Stimulated activated CD8-positive, alpha-beta memory T cell treated with anti-CD3 and anti-CD28 coated beads, Interleukin-12 subunit alpha, Interleukin-12 subunit beta, amount 100 ng/mL, for 24 hours (primary cell): Measurements from ENCODE around the gene ARL10.
A peak's percentile ranks its signal among the peaks of the same experiment; 100 is the strongest.

Experiments
- DNase-seq: peaks from one replicate; pipeline ENCODE4 v3.0.0-alpha.2; 2020; ENCODE audit errors: extremely low read depth

ARL10 gene

DNA sequence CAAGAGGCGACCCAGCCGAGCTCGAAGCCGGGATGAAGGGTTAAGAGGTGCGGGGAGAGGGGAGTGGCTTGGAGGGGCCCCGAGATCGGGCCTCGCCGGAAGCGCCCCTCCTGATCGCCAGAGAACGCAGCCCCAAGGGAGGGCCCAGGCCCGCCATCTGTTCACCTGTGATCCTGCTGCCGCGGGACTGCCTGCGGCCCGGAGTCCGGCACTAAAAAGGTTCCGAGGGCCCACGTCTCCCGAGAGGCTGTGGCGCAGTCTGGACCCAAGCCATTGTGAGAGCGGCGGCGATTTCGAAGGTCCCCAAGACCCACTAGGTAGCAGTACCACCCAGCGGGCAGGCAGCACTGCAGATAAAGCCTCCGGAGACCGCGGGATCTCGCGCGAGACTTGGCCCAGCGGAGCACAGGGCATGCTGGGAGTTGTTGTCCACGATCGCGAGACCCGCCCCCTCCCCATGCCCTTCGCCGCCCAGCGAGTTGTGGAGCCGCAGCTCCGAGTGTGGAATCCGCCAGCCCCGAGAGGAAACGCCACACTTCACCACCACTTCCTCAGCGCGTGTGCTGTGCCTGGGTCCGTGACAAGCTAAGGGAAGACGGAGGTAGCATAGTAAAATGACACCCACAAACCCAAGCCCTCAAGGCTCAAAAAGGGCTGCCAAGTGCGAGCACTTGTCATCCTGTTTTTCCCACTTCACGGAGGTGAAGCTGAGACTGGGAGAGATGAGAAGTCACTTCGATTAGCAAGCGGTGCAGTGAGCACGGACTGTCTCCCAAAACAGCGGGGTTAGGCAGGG is 3.7 kb upstream of the ARL10 start, which contains the start of gene KIAA1191:
KIAA1191 (minus strand) TSS at position 328 of the 796 bp plus-strand sequence. CDS start 2,256 bp downstream, outside the sequence.
- peak; percentile 83 for DNase-seq

DNA sequence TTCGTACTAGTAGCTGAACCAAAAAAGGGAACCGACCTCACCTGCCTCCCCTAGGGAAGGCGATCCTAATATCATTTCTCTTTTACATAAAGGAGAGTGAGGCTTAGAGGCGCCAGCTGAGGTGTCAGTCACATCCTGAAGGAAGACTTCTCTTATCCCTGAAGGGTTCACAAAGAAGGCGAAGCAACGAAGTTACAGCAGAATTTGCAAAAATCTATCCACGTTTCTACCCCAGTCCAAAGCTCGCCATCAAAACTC is 3.1 kb upstream of the ARL10 start:
- no peak for DNase-seq

DNA sequence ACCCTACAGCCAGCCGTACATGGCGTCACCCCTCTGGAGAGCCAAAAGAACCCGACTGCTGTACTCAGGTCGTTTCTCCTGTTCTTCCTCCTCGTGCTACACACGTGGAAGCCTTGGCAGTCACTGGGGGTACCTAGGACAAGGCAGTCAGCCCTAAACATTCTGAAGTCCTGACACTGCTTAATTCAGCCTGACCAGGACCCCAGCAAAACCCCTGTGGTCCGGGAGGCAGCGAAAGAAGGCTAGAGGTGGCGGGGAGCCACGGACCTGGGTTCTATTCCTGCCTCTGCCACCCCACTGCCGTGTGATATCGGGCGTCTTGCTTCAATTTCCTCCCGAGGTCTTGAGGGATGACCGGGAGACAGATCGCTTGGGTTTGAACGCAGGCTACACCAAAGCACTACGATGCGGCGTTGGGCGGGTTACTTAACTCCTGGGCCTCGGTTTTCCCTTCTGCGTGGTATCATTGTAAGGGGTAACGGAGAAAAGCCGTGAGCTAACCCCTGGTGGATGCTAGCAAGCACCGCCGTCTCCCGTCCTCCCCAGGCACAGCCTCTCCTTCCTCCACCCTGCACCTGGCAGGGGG is 429 bp upstream of the ARL10 start:
- no peak for DNase-seq

DNA sequence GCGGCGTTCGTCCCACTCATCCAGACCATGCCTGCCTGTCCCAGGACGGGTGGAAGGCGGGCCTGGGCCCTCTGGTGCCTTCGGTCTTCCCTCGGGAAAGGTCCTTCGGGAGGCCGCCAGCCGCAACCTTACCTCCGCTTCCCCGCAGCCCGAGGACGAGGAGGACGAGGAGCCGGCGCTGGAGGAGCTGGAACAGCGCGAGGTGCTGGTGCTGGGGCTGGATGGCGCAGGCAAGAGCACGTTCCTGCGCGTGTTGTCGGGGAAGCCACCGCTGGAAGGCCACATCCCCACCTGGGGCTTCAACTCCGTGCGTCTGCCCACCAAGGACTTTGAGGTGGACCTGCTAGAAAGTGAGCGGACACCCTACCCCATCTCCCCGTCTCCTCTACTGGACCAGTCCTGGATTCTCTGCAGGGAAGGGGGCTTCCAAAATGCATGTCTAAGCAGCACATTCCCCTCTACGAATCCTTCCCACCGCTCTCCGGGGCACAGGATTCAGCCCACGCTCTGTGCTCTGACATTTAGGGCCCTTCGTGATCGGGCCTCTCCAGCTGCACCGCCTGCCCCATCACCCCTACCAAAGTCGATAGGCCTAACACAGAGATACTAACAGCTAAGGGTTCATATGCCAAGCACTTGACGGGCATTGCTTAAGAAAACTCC is 1.1 kb downstream of the ARL10 start:
- no peak for DNase-seq

DNA sequence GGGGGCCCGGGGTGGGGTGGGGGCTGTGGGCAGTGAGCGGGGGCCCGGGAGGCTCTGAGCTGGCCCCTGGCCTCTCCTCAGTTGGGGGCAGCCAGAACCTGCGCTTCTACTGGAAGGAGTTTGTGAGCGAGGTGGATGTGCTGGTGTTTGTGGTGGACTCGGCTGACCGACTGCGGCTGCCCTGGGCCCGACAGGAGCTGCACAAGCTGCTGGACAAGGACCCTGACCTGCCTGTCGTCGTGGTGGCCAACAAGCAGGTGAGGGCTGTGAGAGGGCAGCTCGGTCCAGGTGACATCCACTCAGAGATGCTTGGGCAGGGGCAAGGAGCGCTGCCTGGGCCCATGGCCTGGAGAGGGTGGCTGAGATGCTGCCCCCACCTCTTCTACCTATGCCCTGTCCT is 3.4 kb downstream of the ARL10 start:
- no peak for DNase-seq

DNA sequence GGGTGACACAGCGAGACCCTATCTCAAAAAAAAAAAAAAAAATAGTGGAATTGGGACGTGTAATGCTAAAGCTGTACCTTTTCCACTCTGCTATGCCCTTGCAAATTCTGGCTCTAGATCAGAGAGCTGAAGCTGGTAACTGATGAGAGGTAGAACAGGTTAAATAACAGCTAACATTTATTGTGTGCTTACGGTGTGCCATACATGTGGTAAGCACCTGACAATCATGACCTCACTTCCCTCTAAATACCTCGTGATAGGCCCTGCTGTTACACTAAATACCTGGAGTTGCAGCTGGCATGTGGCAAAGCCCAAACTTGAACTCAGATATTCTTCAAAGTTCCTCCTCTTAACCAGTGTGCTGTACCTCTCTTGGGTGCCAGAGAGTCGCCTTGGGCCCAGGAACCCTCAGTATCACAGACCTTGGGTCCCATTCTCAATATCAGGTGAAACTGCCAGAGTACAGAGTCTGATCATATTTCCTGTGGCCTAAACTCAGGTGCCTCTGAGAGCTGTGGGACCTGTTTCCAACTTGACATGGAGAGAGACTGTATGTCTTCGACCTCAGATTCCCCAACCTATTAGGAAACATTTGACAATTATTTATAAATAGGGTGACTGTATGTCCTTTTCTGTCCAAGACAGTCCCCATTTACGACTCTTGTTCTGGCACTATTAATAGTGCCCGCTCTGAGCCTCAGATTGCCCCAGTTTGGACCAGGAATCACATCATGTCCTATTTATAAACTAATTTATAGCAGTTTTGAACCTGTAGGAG is 4.8 kb downstream of the ARL10 start:
- DNase-seq, result no peak

DNA sequence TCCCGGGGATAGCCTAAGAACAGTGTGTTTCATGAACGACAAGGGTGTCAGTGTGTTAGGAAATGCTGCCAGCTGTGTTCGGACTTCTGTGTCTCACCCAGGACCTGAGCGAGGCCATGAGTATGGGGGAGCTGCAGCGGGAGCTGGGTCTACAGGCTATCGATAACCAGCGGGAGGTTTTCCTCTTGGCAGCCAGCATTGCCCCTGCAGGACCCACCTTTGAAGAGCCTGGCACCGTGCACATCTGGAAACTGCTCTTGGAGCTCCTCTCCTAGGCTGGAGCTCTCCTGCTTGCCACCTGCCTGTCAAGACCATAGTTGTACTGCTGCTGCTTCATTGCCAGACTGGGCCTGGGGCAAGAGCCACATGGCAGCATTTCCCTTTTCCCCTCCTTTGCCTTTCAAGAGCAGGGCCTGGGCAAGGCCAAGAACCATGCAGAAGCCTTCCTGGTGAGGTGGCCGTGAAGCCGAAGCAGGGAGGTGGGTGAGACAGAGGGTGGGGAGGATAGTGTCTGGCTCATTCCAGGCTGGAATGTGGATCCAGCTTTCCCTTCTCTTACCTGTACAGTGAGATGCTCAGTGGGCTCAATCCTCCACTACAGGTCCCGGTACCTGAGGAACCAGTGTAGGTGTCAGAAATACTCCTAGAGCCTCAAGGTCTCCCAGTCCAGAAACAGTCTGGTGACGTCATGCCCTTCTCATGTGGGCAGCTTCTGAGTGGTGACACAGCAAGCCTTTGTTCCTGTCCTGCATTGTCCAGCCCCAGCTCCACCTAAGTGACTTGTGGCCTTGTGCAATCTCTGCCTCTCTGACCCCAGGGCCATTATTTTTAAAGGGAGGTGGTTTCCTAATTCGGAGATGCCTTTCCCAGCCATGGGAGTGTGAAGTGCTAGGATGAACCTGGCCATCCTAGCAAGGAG is 6.6 kb downstream of the ARL10 start:
- DNase-seq, result no peak

DNA sequence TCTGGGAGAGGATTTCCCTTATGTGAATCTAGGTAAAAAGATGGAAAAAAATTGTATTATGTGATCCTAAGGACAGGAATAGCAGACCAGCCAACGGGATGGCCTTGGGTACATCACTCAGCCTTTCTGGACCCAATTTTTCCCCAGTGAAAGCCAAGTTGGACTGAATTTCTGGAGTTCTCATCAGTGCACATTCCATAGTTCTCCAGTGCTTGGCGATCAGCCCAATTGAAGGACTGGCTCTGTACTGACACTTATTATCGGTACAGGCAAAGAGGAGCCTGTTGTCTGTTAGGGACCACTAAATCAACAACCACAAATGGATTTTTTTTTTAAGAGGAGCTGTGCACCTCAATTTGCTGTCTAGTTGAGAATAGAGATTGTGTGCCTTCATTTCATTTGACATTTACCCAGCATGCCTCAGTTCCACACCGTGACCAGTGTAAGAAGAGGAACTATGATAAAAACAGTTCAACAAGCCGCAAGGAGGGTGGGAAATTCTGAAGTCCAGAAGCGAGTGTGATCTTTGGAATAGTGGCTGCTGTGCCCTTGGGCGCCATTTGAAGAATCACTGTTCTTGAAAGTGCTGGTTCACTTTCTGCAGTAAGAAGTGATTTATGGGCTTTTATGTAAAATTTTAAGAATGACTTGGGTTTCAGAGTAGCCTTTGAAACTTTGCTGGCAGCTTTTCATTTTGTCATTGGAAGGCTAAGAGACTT is 8.0 kb downstream of the ARL10 start:
- no peak for DNase-seq

DNA sequence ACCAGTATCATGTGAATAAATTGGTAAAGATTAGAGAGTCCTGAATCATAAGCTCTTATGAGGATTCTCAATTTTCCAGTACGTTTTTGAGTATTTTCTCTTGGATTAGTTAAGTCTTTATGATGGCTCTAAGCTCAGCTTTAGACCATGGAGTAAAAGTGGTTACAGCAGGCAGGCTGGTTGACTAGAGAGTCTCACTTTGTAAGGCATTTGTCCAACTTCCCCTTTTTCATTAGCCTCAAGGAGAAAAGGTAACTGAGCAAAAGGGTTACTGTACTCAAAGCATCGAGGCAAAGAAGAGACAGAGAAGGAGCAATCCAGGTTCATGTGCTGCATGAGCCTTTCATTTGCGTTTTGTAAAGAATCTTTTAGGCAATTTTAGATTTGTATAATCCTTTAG is 14.6 kb downstream of the ARL10 start:
- DNase-seq, result no peak

DNA sequence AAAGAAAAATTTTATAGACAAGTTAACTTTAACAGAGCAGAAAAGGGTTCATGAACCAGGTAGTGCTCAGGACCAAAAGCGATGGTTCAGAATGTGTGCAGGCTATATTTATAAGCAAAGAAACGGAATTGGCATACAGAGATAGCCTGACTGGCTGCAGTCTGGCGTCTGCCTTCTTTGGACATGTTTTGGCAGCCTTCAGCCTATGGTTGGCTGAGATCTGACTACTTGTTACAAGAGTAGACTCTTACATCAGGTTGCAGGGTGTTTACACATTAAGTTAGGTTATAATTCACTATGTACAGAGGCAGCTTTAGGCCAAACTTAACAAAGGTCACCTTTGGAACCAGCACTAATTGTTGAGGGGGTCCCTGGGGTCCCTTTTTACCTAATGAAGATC is 16.1 kb downstream of the ARL10 start:
- DNase-seq, result no peak

DNA sequence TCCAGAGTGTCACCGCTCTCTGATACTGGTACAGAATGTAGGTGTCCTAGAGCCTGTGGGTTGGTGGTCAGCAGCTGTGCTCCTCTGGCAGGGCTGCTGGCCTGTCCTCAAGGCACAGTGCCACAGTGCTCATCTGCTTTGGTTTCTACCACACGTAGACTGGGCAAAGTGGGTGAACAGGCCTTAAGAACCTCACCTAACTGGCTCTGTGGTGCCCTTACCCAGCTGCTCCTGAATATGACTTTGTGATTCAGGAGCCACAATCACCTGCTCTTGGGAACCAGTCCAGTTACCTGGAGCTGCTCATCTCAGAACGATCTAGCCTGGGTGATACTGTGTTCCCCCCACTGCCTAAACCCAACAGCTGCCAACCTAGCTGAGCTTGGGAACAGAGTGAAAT is 16.7 kb downstream of the ARL10 start:
- no peak for DNase-seq

DNA sequence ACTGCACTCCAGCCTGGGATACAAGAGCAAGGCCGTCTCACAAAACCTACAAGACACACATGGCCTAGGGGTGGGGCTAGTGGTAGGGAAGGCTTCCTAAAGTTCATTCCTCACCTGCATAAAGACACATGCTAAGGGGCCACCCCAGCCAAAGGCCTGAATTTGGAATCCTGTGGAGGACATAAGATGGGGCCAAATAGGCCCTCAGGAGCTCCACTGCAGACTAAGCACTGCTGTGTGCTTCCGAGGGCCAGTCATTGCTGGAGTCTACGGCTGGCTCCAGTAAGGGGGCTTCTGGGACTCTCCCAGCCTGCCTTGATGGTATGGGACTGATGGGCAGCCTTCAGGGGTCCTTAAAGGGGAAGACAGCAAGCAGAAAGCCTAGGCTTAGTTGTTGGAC is 17.4 kb downstream of the ARL10 start:
- DNase-seq, result no peak

DNA sequence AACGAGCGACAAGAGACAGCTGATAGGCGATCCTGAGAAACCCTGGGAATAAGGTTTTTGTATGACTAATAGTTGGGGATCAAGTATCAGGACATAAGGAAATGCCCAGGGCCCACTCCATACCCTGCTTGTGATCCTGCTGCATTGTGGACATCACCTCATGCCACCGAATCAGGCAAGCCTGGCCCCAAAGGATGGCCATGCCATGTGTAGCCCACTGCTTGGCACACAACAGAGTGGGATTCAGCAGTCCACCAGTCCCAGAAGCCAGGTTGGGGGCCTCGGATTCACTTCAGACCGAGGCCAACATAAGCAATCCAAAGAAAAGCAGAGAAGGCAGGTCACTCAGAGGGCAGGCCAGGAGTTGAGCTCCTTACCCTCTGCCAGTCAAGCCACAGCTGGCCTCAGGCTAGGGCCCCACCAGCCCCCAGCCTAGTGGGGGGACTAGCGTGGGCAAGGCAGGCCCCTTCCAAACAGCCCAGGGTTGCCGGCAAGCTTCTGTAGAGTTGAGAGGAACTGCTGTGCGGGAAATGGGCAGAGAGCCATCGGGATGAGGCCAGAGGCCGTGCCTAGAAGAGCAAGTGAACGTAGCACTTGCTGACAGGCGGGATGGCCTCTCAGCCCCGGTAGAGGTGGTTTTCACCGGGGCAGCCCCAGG is 18.1 kb downstream of the ARL10 start:
- DNase-seq, result no peak

DNA sequence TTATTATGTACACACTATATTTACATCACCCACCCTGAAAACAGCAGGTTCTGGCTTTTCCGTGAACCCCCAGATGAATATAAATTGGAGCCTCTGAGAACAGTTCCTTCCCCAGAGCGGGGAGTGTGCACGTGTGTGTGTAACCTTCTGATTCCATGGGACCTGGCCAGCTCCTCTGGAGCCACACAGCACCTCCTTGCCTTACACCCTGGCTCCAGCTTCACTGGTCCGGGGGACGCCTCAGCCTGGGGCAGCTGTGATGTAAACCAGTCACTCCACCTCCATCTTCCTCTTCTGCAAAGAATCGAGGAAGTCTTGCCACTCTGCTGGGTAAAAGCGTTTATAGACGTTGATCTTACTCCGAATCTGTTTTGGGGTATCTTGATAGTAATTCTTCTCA is 18.7 kb downstream of the ARL10 start:
- DNase-seq, result no peak

DNA sequence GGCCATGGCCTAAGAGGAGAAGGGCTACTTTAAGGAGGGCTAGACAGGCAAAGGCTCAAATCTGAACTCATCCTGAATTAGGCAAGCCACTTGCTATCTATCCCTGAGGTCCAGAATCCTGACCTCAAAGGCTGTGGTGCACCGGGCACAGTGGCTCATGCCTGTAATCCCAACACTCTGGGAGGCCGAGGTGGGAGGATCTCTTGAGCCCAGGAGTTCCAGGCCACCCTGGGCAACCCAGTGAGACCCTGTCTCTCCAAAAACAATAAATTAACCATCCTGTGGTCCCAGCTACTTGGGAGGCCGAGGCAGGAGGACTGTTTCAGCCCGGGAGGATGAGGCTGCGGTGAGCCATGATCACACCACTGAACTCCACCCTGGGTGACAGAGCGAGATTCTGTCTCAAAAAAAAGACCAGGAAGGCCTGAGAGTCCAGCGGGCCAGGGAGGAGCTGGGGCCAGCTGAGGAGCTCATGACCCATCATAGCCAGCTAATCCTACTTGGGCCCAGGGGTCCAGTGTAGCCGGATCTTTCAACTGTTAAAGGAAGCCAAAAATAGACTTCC is 19.2 kb downstream of the ARL10 start:
- no peak for DNase-seq

DNA sequence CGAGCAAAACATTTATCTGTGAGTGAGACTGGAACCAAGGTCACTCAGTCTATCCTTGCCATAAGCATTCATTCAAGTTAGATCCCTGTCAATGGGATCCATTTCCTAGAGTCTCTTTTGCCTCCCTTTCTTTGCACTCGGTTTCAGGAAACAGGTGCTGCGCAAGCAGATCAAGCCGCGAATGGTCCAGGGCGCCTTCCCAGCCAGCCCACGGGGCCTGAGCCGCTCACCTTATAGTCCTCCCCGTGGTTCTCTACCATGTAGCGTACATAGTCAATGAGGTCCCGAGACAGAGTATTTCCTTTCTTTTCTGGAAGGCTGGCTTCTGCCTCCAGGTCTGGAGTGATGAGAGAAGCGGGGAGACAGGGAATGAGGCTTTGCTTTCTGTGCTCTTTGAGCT is 19.7 kb downstream of the ARL10 start:
- no peak for DNase-seq

DNA sequence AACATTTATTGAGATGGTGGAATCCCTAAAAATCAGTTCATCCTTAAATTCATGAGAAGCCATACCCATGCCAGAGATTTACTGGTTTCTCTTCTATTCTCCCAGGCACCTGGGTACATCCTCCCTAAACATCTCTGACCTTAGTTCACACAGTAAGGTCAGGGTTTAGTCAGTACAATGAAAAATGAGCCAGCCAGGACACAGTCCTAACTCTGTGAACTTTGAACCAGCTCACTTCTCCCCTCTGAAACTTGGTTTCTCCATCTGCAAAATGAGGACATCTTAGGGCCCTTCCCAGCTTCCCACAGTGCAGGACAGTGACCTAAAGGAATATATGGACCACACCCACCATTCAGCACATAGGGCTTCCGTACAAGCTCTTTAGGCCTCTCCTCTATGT is 21.2 kb downstream of the ARL10 start:
- DNase-seq, result no peak

DNA sequence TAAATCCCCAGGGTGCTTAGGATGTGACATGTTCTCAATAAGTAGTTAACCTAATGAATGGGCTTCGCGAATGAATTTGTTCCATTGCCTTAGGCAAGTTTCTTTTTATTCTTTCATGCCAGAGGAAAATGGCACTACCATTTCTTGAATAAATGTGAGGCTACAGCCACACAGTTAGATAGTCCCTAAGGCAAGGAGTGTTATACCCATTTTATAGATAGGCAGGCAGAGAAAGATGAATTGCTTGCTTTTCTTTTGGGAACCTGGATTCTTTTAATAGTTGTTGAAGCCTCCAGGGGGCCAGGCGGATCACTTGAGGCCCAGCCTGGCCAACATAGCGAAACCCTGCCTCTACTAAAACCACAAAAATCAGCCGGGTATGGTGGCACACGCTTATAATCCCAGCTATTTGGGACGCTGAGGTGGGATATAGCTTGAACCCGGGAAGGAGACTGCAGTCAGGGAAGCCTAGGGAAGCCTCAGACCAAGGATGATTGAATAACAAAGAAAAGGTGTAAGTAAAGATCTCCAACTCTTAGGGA is 22.2 kb downstream of the ARL10 start:
- no peak for DNase-seq

DNA sequence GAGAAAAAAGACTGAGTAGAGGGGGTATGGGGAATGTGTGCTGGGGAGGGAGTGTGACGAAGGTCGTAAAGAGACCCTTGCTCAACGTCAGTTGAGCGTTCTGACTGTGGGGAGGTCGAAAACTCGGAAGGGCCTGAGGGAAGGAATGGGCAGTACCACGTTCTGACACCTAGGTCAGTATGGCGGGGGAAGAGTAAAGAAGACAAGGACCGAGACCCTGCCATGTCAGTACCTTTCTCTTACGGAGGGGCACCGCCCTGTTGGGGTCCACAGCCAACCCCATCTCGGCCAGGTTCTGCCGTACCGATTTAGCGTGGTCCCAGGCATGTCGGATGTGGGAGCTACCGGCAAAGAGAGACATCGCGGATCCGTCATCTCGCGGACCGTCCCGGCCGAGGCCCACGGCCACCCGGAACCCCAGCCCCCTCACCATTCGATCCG is 22.7 kb downstream of the ARL10 start:
- no peak for DNase-seq
